Renal pelvis (tissue), 3 donors: ENCODE measurements around the gene FTL. TPM values are rescaled to one million over a fixed set of nuclear protein-coding genes. Genes with fewer than 3 reads are reported as not detected.

ENCODE experiments used
- polyA plus RNA-seq, 3 donors: library from polyadenylated mRNA; unstranded; fragments of 120-200 nt; gene quantifications; one replicate each; pipeline ENCODE4 v1.2.1, GENCODE V29; 2013; ENCODE audit not compliant: insufficient read length in 3 of 3

Gene FTL
- polyA plus RNA-seq, 3 donors, result 2,476 to 3,205 (median 2,712) TPM

Other genes starting within 250 kb of the FTL start
- 1 to 10 TPM; 5.7 to 8.0 (median 7.1) TPM for gene MAMSTR, start 245.6 kb upstream of the FTL start, polyA plus RNA-seq
- gene RASIP1, start 224.7 kb upstream of the FTL start, polyA plus RNA-seq, result 10 to 100 TPM; 15.7 to 20.8 (median 17.2) TPM
- under 1 TPM; 0.39 to 0.83 (median 0.65) TPM for gene IZUMO1, start 218.4 kb upstream of the FTL start, polyA plus RNA-seq
- 1 to 10 TPM; 3.0 to 4.4 (median 4.2) TPM for gene FUT1, start 212.7 kb upstream of the FTL start, polyA plus RNA-seq
- not detected for gene FGF21, start 209.8 kb upstream of the FTL start, polyA plus RNA-seq
- 10 to 100 TPM; 47.7 to 65.3 (median 60.4) TPM for gene BCAT2, start 154.3 kb upstream of the FTL start, polyA plus RNA-seq
- gene HSD17B14, start 128.8 kb upstream of the FTL start, polyA plus RNA-seq, result 10 to 100 TPM; 38.3 to 44.8 (median 43.3) TPM
- gene PLEKHA4, start 96.7 kb upstream of the FTL start, polyA plus RNA-seq, result 10 to 100 TPM; 25.2 to 29.4 (median 25.7) TPM
- gene PPP1R15A, start 92.9 kb upstream of the FTL start, polyA plus RNA-seq, result 10 to 100 TPM; 33.8 to 36.6 (median 33.9) TPM
- 1 to 10 TPM in 1 of 3 donors, under 1 TPM in 2; 0.70 to 1.5 (median 0.96) TPM for gene TULP2, start 66.6 kb upstream of the FTL start, polyA plus RNA-seq
- 100 to 1,000 TPM; 311 to 334 (median 332) TPM for gene NUCB1, start 65.0 kb upstream of the FTL start, polyA plus RNA-seq
- gene DHDH, start 31.6 kb upstream of the FTL start, polyA plus RNA-seq, result 10 to 100 TPM in 1 of 3 donors, 1 to 10 TPM in 2; 8.5 to 11.6 (median 9.7) TPM
- 10 to 100 TPM; 76.5 to 91.9 (median 87.6) TPM for gene BAX, start 10.4 kb upstream of the FTL start, polyA plus RNA-seq
- 10 to 100 TPM; 42.9 to 56.7 (median 55.5) TPM for gene GYS1, start 28.0 kb downstream of the FTL start, polyA plus RNA-seq
- gene RUVBL2, start 28.6 kb downstream of the FTL start, polyA plus RNA-seq, result 100 to 1,000 TPM in 2 of 3 donors, 10 to 100 TPM in 1; 96.2 to 118 (median 101) TPM
- gene LHB, start 51.8 kb downstream of the FTL start, polyA plus RNA-seq, result under 1 TPM in 2 of 3 donors, not detected in 1; 0.30 to 0.71 TPM
- not detected for gene CGB3, start 59.0 kb downstream of the FTL start, polyA plus RNA-seq
- gene CGB2, start 66.6 kb downstream of the FTL start, polyA plus RNA-seq, result not detected
- not detected for gene CGB1, start 71.6 kb downstream of the FTL start, polyA plus RNA-seq
- gene CGB5, start 78.5 kb downstream of the FTL start, polyA plus RNA-seq, result under 1 TPM in 1 of 3 donors, not detected in 2; 0.20 TPM
- gene CGB8, start 83.8 kb downstream of the FTL start, polyA plus RNA-seq, result under 1 TPM in 1 of 3 donors, not detected in 2; 0.39 TPM
- 1 to 10 TPM in 2 of 3 donors, under 1 TPM in 1; 0.74 to 1.4 (median 1.2) TPM for gene CGB7, start 92.4 kb downstream of the FTL start, polyA plus RNA-seq
- gene NTF4, start 99.5 kb downstream of the FTL start, polyA plus RNA-seq, result 1 to 10 TPM; 3.2 to 6.5 (median 5.7) TPM
- under 1 TPM; 0.03 to 0.13 (median 0.05) TPM for gene KCNA7, start 107.4 kb downstream of the FTL start, polyA plus RNA-seq
- gene SNRNP70, start 120.1 kb downstream of the FTL start, polyA plus RNA-seq, result 100 to 1,000 TPM; 322 to 406 (median 393) TPM
- gene LIN7B, start 149.1 kb downstream of the FTL start, polyA plus RNA-seq, result 10 to 100 TPM in 2 of 3 donors, 1 to 10 TPM in 1; 9.0 to 11.5 (median 10.1) TPM
- gene C19orf73, start 153.8 kb downstream of the FTL start, polyA plus RNA-seq, result 1 to 10 TPM; 1.1 to 1.4 (median 1.1) TPM
- 1 to 10 TPM; 6.7 to 9.4 (median 9.0) TPM for gene PPFIA3, start 154.2 kb downstream of the FTL start, polyA plus RNA-seq
- gene HRC, start 190.1 kb downstream of the FTL start, polyA plus RNA-seq, result 10 to 100 TPM; 24.8 to 36.4 (median 33.1) TPM
- 10 to 100 TPM; 29.4 to 62.7 (median 39.0) TPM for gene TRPM4, start 192.5 kb downstream of the FTL start, polyA plus RNA-seq